GM03348 (cell line): ENCODE data around the gene TEX13C.
"Not testable (repeated sequence)": the region's sequence is repeated elsewhere in the genome, so short reads cannot be mapped to it uniquely, and the experiment has no call there.

Experiments
- DNase-seq: peaks from one replicate; pipeline ENCODE4 v3.0.0; 2012; ENCODE audit warnings: low spot score

Gene TEX13C

DNA sequence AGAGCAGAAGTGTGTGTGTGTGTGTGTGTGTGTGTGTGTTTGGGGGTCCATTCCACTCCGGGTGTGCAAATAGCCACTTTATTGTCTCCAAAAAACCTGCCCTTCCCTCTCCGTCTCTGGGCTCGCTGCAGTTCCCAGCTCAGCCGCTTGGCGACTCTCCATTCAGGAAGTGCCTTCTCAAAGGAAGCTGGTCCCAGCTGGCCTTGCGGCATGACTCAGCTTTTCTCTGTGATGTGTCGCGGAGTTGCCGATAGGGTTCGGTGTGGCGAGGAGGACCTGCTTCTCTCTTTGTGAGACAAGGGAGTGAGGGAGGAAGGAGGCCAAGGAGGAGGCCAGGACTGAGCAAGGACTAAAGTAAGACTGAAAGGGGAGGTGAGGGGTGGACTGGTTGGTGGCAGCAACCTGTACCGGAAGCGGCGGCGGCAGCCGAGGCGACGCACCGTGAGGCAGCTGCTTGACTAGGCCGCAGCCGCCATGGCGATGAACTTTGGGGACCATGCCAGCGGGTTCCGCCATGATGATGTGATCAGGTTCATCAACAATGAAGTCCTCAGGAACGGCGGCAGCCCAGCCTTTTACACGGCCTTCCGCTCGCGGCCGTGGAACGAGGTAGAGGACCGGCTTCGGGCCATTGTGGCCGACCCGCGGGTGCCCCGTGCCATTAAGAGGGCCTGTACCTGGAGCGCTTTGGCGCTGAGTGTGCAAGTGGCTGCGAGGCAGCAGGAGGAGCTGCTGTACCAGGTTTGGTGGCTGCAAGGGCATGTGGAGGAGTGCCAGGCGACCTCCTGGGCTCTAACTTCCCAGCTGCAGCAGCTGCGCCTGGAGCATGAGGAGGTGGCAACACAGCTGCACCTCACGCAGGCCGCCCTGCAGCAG, at the start of gene TEX13C:
Gene TEX13C, plus strand, starts transcription at position 226 of the 876 bp plus-strand sequence. Its CDS starts 249 bp downstream, at position 475.
- DNase-seq, result no peak

DNA sequence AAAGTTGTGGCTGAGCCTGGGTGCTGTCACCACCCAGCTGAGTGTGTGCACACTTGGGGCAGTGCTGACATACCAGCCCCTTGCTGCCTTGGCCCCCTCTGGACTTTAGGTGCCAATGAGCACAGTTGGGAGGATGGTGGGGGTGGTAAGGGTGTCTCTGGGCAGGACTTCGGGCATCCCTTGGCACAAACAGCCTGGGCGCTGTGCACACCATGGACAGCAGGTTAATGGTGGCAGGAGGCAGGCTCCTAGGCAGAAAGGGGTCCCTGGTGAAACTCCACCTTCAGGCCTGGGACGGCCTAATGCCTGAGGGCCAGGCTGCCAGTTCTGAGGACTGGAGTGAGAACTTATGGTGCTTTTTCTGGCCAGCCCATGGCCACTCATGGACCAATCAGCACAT, 32.4 kb upstream of the TEX13C start:
- no peak for DNase-seq

DNA sequence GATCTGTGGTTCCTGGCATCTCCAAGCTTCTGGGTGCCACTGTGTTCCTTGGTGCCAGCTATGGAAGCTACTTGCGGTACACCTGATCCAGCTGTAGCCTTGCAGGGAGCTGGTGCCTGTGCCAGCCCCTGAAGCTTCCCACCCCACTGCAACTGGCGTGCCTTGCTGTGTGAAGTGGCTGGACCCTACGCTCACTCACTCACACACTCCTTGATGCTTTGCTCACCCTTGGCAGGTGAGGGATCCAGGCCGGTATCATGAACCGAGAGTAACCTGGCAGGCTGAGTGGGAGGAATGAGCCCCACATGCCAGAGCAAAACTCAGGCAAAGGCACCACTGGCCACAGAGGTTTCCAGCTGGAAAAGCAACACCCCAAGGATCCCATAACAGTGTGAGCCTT, 31.3 kb upstream of the TEX13C start:
- no peak for DNase-seq

DNA sequence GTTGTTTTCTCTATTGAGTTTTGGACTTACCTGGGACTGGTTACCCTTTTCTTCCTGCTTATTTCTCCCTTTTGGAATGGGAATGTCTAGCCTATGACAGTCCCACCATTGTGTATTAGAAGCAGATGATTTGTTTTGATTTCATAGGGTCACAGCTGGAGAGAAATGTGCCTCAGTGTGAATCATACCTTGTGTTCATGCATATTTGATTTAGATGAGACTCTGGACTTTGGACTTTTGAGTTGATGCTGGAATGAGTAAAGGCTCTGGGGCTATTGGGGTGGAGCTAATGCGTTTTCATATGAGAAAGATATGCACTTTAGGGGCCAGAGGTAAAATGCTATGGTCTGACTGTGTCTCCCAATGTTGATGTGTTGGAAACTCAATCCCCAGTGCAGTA, 30.5 kb upstream of the TEX13C start:
- DNase-seq, result no peak

DNA sequence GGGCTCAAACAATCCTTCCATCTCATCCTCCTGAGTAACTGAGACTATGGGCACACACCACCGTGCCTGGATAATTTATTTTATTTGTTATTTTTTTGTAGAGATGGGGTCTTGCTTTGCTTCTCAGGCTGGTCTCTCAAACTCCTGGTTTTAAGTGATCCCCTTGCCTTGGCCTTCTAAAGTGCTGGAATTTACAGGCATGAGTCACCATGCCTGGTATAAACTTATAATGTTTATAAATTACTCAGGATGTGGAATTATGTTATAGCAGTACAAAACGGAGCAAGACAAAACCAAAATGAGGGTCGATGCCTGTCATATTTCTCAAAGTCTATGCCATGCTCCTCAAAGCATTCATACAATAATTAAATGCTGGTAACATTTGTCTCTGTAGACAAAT, 29.8 kb upstream of the TEX13C start:
- no peak for DNase-seq

DNA sequence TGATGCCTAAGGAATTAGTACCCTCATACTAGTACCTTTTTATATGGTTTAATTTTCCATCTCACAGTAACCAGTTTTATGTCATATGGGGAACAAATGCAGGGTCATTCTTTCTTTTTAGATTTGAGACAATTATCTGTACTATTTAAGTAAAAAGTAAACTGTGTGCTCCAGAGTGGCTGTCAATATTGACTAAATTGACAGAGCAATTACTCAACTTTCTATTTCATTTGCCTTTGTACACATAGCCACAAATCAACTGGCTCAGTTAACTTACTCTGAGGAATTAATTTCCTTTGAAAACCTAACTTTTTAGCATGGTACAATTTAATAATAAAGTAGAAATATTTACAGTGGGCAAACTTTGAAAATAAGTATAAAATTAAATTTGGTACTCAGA, 28.5 kb upstream of the TEX13C start:
- no peak for DNase-seq

DNA sequence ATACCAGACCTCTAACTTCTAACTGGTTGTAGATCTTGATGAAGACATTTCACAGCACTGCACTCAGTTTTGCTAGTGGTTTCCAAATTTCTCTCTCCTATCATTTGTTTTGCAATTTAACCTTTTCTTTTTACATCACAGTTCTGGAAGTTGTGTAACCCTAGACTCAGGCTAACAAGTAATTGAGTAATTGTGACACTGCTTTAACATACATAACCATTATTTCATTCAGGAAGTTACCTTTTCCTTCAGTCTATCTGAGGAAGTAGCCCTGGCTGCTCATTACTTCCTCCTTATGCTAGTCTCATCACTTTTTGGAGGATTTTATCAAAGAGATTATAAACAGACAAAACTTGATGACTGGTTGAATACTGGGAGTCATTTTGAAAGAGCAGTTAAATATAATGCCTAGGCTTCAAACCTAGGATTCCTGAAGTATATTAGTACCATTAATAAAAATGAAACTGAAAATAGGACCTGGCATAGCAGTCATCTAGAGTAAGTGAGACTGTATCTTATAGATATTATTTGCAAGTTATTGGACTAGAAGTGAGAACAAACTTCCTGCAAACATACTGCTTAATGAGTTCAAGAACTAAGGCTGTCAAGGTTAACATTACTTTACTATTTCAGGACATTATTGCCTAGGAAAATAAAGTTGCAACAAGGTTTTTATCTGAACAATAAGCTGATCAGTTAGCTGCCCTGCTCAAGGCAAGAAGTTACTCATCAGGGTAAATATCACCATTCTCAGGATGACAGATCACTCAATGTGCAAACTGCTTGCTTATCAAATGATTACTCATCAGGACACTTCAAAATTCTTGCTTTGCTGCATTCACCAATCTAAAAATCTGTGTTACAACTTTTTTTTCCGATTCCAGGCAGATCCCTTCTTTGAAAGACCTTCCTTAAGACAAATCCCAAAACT, 25.6 kb upstream of the TEX13C start:
- no peak for DNase-seq

DNA sequence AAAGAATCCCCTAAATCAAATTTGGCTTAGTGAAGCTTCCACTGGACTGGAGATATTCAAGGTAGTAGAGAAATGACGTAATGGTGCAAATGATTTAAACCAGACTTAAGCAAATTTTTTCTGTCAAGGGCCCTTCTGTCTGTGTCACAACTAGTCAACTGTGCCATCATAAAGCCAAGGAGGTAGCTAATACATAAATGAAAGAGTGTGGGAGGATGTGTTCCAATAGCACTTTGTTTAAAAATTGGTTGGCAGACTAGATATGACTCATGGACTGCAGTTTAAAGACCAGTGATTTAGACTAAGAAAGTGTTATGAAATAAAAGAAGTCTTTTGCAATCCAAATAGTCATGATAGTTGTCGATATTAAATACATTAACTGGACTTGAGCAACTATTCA, 24.3 kb upstream of the TEX13C start:
- no peak for DNase-seq

DNA sequence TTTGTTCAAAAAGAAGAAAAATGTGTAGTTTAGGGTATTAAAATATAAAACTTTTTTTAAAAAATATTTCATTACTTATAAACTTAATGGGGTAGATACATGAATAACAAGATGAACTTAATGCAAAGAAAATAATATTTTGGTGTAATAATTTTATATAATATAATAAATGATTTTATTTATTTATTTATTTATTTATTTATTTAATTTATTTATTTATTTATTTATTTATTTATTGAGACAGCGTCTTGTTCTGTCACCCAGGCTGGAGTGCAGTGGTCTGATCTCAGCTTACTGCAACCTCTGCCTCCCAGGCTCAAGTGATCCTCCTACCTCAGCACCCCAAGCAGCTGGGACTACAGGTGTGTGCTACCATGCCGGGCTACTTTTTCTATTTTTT, 20.8 kb upstream of the TEX13C start:
- no peak for DNase-seq

DNA sequence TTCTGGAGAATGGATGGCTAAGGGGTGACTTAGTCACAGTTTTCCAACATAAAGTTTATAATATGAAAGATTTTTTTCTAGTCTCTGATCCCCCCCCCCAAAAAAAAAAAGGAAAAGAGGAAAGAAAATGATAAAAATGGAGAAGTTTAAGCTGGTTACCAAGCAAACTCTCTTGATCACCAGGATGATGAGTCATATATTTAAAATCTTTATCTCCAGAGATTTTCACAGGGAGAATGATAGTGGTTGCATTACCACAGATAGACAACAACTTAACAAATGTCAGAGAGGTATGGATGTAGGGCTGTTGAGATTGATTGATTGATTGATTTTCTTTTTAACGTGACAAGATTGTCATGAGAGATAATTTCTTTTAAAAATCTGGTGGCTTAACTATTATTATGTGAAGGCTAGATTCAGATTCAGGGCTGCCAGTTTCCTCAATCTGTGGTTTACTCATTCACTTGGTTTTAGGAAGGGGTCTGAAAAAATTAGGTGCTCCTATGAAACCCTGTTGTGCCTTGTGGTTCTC, 13.3 kb upstream of the TEX13C start:
- no peak for DNase-seq

DNA sequence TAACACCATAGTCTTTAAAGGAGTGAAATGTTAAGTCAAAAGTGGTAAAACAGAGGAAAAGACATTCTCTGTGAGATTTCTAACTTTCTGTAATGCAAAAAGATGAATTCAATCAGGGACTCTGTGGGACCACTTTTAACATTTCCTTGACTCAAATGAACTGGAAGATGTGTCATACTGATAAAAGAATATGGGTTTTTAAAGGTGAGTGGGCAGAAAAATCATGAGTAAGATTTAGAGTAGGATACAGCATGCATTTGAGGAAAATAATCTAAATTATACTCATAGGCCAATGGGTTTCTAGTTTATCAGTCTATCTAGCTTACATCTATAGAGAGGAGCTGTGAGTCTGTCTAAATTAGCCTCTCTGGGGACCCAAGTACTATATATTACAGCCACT, 11.0 kb upstream of the TEX13C start:
- DNase-seq, result no peak

DNA sequence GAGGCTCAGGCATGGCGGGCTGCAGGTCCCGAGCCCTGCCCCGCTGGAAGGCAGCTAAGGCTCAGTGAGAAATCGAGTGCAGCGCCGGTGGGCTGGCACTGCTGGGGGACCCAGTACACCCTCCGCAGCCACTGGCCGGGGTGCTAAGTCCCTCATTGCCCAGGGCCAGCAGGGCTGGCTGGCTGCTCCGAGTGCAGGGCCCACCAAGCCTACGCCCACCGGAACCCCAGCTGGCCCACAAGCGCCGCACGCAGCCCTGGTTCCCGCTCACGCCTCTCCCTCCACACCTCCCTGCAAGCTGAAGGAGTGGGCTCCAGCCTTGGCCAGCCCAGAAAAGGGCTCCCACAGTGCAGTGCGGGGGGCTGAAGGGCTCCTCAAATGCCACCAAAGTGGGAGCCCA, 505 bp upstream of the TEX13C start:
- DNase-seq, result not testable (repeated sequence)

DNA sequence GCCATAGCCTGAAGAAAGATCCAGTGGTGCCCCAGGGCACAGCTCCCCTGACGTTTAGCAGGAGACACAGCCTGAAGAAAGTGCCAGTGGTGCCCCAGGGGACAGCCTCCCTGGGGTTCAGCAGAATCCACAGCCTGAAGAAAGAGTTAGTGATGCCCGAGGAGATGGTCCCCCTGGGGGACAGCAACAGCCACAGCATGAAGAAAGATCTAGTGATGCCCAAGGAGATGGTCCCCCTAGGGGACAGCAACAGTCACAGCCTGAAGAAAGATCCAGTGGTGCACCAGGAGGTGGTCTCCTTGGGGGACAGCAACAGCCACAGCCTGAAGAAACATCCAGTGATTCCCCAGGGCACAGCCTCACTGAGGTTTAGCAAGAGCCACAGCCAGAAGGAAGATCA, 2.8 kb downstream of the TEX13C start:
- DNase-seq, result no peak

DNA sequence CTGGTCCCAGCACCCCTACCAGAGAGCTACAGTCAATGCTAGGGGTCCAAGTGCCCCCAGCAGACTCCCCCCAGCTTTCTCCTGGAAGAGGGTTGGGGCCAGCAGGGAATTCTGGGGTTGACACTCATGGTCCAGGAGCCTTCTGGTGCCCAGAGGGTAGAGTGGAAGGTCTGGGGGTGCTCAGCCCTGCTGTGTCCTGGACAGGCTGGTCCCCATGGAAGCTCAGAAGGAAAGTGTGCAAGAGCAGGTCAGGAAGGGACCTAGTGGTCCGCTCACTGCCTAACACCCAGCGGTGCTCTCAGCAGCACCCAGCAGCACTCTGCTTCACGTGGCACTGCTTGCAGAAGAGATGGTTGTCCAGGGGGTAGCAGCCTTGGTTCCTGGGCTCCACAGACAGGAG, 6.9 kb downstream of the TEX13C start:
- DNase-seq, result no peak

DNA sequence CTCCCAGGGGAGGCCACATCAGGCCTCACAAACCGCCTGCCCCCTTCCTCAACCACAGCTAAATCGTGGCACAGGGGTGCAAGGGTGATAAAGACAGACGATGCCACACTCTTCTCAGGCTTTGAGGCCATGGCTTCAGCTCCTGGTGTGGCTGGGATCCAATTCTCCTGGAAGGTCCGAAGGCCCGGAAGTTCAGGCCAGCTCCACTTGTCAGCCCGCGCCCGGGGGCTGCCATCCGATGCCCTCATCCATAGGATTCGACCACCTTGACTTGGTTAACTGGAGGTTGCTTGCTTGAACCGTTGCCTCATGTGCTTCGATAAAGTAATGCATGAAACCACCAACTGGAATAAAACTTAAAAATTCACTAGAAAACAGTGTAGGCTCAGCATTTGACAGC, 8.2 kb downstream of the TEX13C start:
- DNase-seq, result no peak

DNA sequence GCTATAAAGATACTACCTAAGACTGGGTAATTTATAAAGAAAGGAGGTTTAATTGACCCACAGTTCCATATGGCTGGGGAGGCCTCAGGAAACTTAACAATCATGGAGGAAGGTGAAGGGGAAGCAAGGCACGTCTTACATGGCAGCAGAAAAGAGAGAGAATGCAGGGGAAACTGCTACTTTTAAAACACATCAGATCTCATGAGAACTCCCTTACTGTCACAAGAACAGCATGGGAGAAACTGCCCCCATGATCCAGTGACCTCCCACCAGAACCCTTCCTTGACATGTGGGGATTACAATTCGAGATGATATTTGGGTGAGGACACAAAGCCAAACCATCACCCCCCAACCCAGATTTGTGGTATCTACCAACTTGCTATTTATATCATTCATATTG, 13.9 kb downstream of the TEX13C start:
- no peak for DNase-seq

DNA sequence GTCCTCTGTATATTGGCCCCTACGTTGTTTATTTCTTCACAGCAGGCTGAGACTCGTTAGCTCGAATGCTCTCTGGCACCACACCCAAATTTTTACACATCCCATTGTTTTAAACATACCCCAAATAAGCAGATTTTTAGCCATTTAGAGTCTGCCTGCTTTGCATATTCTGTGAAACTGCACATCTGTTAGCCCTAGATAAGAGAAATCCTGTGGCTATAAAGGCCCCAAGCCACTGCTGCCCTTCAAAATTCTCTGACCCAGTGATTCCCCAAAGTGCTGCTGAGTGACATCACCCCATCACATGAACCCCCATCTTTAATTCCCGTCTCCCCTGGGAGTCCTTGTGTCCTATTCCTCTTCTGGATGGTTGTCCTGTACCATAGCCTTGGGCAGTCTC, 20.8 kb downstream of the TEX13C start:
- DNase-seq, result no peak

DNA sequence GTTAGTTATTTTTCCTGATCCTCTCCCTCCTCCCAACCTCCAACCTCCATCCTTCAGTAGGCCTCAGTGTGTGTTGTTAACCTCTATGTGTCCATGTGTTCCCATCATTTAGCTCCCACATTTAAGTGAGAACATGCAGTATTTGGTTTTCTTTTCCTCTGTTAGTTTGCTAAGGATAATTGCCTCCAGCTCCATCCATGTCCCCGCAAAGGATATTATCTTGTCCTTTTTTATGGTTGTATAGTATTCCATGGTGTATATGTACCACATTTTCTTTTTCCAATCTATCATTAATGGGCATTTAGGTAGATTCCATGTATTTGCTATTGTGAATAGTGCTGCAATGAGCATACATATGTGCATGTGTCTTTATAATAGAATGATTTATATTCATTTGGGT, 54.5 kb downstream of the TEX13C start:
- no peak for DNase-seq
